Loucy (cell line): ENCODE results near the gene NGRN.

Source experiments
- EZH2phosphoT487 ChIP-seq: fragments of 200-600 bp; IDR thresholded peaks from 2 replicates; pipeline ENCODE4 v1.6.1; 2018; ENCODE audit warnings: antibody characterized with exemption, mild to moderate bottlenecking, moderate library complexity, borderline replicate concordance
- TF ChIP-seq, protein P1 (sequence below): fragments of 200-600 bp; sonication (generic); conservative IDR thresholded peaks from 2 replicates; pipeline ENCODE4 v1.5.1; 2014; ENCODE audit warnings: mild to moderate bottlenecking, antibody characterized with exemption, low read length

DNA sequence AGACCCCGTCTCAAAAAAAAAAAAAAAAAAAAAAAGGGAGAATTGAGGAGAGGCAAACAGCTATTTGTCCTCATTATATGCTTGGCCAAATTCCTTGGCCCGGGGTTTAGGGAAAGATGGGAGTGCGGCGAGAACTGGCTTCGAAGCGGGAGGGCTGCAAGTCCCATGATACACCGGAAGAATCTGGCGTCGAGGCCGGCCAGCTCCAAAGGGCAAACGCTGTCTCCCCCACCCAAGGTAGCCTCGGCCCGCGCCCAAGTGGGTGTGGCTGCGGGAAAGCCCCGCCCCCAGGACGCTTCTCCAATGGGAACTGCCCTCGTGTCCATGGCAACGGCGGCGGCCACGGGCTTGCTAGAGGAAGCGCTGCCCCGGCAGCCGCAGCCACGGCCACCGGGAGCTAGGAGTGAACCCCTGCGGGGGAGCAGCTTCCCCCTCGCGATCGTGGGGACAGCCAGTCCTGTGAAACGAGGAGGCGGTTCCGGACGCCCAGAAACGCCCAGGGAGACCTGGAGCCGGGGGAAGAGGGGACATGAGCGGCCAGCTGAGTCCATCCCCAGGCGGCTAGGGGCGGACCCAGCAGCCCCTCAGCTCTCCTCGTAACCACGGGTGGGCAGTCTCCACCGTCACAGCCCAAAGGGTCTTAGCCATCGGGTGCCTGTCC is 16.1 kb upstream of the NGRN start, which contains the start of gene TTLL13:
- TF ChIP-seq, protein P1, sequence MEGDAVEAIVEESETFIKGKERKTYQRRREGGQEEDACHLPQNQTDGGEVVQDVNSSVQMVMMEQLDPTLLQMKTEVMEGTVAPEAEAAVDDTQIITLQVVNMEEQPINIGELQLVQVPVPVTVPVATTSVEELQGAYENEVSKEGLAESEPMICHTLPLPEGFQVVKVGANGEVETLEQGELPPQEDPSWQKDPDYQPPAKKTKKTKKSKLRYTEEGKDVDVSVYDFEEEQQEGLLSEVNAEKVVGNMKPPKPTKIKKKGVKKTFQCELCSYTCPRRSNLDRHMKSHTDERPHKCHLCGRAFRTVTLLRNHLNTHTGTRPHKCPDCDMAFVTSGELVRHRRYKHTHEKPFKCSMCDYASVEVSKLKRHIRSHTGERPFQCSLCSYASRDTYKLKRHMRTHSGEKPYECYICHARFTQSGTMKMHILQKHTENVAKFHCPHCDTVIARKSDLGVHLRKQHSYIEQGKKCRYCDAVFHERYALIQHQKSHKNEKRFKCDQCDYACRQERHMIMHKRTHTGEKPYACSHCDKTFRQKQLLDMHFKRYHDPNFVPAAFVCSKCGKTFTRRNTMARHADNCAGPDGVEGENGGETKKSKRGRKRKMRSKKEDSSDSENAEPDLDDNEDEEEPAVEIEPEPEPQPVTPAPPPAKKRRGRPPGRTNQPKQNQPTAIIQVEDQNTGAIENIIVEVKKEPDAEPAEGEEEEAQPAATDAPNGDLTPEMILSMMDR, result no peak
- TF ChIP-seq EZH2phosphoT487, result no peak
